Measurements from ENCODE around the gene ZNF385B. TPM values are rescaled to one million over a fixed set of nuclear protein-coding genes. Genes with fewer than 3 reads are reported as not detected.

The ZNF385B gene
- total RNA-seq, 2 donors from 2014 or later, result 5.3 to 18.1 TPM

- H3K4me3 Mint-ChIP-seq, result no peak overlapping the region
- H3K36me3 Mint-ChIP-seq (ENCODE audit: low read depth), result no peaks in the 10 kb centered on the region
- peaks cover 7% of the 10 kb centered on the region for H3K4me1 Mint-ChIP-seq
- Histone ChIP-seq H3K4me3 (ENCODE audit: low read length) (no peak overlapping the region), H3K27ac (ENCODE audit: low read depth, low read length) (no peak overlapping the region), H3K36me3 (ENCODE audit: control insufficient read depth, insufficient read depth, low read length) (no peaks in the 10 kb centered on the region), H3K4me1 (ENCODE audit: control insufficient read depth, insufficient read depth, low read length) (no peaks in the 10 kb centered on the region), H3K9me3 (ENCODE audit: control insufficient read depth, low read length) (no peaks in the 10 kb centered on the region), H3K9ac (ENCODE audit: extremely low read depth, low read length, poor library complexity, severe bottlenecking) (no peak overlapping the region), H3K27me3 (ENCODE audit: control insufficient read depth, insufficient read depth, low read length, poor library complexity, severe bottlenecking) (no peaks in the 10 kb centered on the region)
- no peak for DNase-seq
- H3K9me3 Mint-ChIP-seq, result no peaks in the 10 kb centered on the region
- no peak overlapping the region for H3K27ac Mint-ChIP-seq
- WGBS, 2 experiments (ENCODE audit: insufficient coverage in 1 of 2, insufficient read length in 1 of 2), result 100% methylated on average over 3 of the region's 4 CpGs; no CpG with 5 or more reads in 1 of the 2 experiments
- no peaks in the 10 kb centered on the region for H3K27me3 Mint-ChIP-seq (ENCODE audit: insufficient read depth)
- TF ChIP-seq, protein P1, sequence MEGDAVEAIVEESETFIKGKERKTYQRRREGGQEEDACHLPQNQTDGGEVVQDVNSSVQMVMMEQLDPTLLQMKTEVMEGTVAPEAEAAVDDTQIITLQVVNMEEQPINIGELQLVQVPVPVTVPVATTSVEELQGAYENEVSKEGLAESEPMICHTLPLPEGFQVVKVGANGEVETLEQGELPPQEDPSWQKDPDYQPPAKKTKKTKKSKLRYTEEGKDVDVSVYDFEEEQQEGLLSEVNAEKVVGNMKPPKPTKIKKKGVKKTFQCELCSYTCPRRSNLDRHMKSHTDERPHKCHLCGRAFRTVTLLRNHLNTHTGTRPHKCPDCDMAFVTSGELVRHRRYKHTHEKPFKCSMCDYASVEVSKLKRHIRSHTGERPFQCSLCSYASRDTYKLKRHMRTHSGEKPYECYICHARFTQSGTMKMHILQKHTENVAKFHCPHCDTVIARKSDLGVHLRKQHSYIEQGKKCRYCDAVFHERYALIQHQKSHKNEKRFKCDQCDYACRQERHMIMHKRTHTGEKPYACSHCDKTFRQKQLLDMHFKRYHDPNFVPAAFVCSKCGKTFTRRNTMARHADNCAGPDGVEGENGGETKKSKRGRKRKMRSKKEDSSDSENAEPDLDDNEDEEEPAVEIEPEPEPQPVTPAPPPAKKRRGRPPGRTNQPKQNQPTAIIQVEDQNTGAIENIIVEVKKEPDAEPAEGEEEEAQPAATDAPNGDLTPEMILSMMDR (conservative IDR thresholded peaks at IDR 0.05), result no peak
These were observed 259.0 kb downstream of the ZNF385B start for GRCh38 chr2:179602452-179602851.

DNA sequence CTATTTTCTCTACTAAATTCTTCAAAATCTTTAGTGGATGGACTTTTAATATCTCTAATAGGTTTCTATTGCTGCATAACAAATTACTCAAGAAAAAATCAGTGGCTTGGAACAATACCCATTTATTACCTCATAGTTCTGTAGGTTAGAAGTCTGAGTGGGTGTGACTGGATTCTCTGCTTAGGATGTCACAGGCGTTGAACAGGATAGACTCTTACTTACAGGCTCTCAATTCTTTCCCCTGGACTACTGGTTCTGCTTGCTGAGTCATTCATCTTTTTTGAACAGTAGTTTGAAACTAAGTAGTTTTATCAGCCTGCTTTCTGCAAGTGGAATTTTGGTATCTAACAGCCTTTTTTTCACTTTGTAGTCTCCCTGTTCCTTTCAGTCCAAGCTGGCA lies 265.4 kb downstream of the ZNF385B start:
- Mint-ChIP-seq H3K27ac (no peak overlapping the region), H3K36me3 (ENCODE audit: low read depth) (no peaks in the 10 kb centered on the region), H3K27me3 (ENCODE audit: insufficient read depth) (no peaks in the 10 kb centered on the region), H3K4me1 (peaks cover 32% of the 10 kb centered on the region), H3K4me3 (no peak overlapping the region), H3K9me3 (no peaks in the 10 kb centered on the region)
- Histone ChIP-seq H3K27ac (ENCODE audit: low read depth, low read length) (no peak overlapping the region), H3K4me3 (ENCODE audit: low read length) (no peak overlapping the region), H3K9me3 (ENCODE audit: control insufficient read depth, low read length) (no peaks in the 10 kb centered on the region), H3K4me1 (ENCODE audit: control insufficient read depth, insufficient read depth, low read length) (peaks cover 8% of the 10 kb centered on the region), H3K9ac (ENCODE audit: extremely low read depth, low read length, poor library complexity, severe bottlenecking) (no peak overlapping the region), H3K27me3 (ENCODE audit: control insufficient read depth, insufficient read depth, low read length, poor library complexity, severe bottlenecking) (no peaks in the 10 kb centered on the region), H3K36me3 (ENCODE audit: control insufficient read depth, insufficient read depth, low read length) (no peaks in the 10 kb centered on the region)
- no peak for DNase-seq
- TF ChIP-seq, protein P1 (conservative IDR thresholded peaks at IDR 0.05), result no peak
- 100% methylated on average over 1 of the region's 1 CpG for WGBS, 2 experiments (ENCODE audit: insufficient coverage in 1 of 2, insufficient read length in 1 of 2)

- no peaks in the 10 kb centered on the region for H3K36me3 Mint-ChIP-seq (ENCODE audit: low read depth)
- Histone ChIP-seq H3K4me3 (ENCODE audit: low read length) (no peak overlapping the region), H3K9me3 (ENCODE audit: control insufficient read depth, low read length) (no peaks in the 10 kb centered on the region), H3K36me3 (ENCODE audit: control insufficient read depth, insufficient read depth, low read length) (no peaks in the 10 kb centered on the region), H3K4me1 (ENCODE audit: control insufficient read depth, insufficient read depth, low read length) (peaks cover 8% of the 10 kb centered on the region), H3K9ac (ENCODE audit: extremely low read depth, low read length, poor library complexity, severe bottlenecking) (no peak overlapping the region), H3K27ac (ENCODE audit: low read depth, low read length) (no peak overlapping the region), H3K27me3 (ENCODE audit: control insufficient read depth, insufficient read depth, low read length, poor library complexity, severe bottlenecking) (no peaks in the 10 kb centered on the region)
- no peaks in the 10 kb centered on the region for H3K9me3 Mint-ChIP-seq
- peaks cover 38% of the 10 kb centered on the region for H3K4me1 Mint-ChIP-seq
- no peaks in the 10 kb centered on the region for H3K27me3 Mint-ChIP-seq (ENCODE audit: insufficient read depth)
- DNase-seq, result peak; percentile 64
- H3K4me3 Mint-ChIP-seq, result no peak overlapping the region
- H3K27ac Mint-ChIP-seq, result no peak overlapping the region
- TF ChIP-seq, protein P1 (conservative IDR thresholded peaks at IDR 0.05), result peak; percentile 71
These were observed 266.1 kb downstream of the ZNF385B start for GRCh38 chr2:179595284-179595683.

Data from endodermal cell (in vitro differentiated cells).